ENCODE data around the gene GBGT1. TPM values are rescaled to one million over a fixed set of nuclear protein-coding genes. Genes with fewer than 3 reads are reported as not detected.

The GBGT1 gene
- total RNA-seq, 2 experiments from 2014 or later, result 2.5 to 3.9 TPM

DNA sequence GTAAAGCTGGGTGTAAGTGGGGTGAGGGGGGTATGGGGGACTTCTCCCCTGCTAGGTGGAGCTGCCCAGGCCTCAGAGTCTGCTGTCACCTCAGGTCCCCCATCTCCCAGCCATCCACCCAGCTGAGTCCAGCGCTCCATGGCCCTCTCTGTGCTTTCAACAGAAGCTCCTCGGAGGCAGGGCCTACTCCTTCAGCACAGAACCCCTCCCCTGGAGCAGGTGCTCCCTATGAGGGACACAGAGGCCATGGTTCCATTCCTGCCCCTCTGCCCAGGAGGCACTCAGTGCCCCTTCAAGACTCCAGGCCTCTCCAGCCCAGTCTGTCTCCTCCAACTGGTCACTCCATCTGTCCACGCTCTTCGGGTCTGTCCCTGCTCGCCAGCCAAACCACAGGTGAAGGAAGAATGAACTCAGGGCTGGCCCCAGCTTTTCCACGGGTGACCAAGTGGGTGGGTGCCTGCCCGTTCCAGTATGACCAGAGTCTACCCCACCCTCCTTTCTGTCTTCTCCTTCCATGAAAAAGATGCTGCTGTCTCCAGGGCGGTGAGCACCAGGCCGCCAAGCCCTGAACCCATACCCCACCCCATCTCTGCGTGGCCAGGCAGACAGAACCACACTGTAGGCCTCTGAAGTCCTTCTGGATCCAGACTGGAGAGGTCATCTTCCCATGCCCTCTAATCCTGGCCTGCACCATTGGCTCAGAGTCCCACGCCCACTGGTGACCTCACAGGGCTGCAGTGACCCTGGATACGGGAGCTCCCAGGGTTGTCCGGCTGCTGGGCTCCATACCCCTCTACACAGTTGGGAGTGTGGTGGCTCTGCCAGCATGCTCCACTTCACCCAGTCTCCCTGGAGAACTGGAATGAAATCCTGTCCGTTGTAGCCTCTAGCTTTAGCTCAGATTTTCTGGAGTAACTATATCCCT lies 11.9 kb downstream of the GBGT1 start:
- Mint-ChIP-seq H3K27ac (no peak overlapping the region), H3K36me3 (ENCODE audit: low read depth) (peaks cover 6% of the 10 kb centered on the region)

DNA sequence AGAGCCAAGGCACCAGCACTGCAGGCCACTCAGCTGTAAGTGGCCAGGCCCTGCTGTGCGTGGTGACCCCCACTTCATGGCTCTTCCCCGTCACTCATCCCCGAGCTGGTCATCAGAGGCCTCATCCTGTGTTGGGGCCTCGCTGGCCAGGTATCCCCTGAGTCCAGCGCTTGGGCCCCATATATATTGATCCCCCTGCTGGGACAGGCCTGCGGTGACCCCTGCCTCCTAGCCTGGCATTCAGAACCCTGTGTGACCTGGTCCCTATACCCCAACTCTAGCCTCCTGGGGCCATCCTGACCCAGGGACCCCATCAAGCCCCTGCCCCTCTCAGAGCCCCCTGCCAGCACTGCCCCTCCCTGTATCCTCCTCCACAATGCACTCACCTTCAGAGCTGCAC lies 12.7 kb downstream of the GBGT1 start:
- POLR2A ChIA-PET, result interaction anchor here (1.7 to 2.4 kb wide), 2 partner anchors 34 to 120 kb away, joined by 3 to 9 read pairs; partner anchors contain the start of gene GTF3C5
- Mint-ChIP-seq H3K9me3 (no peaks in the 10 kb centered on the region), H3K27me3 (no peaks in the 10 kb centered on the region), H3K36me3 (ENCODE audit: low read depth) (peaks cover 9% of the 10 kb centered on the region), H3K4me3 (peak overlapping the region; percentile 20), H3K27ac (no peak overlapping the region), H3K4me1 (peaks cover 22% of the 10 kb centered on the region)
- no peak for DNase-seq
- CTCF ChIA-PET, result interaction anchor here (8.9 kb wide), 1 partner anchor 18 kb away, joined by 190 read pairs; no protein-coding TSS in a partner anchor

More for the DNA sequence above, 11.9 kb downstream of the GBGT1 start:
- Mint-ChIP-seq H3K9me3 (no peaks in the 10 kb centered on the region), H3K4me3 (no peak overlapping the region), H3K4me1 (peaks cover 15% of the 10 kb centered on the region), H3K27me3 (no peaks in the 10 kb centered on the region)
- DNase-seq, result no peak
- ChIA-PET CTCF (no interaction called here), POLR2A (interaction anchor here (1.7 to 2.4 kb wide), 2 partner anchors 35 to 121 kb away, joined by 3 to 9 read pairs; partner anchors contain the start of gene GTF3C5)

DNA sequence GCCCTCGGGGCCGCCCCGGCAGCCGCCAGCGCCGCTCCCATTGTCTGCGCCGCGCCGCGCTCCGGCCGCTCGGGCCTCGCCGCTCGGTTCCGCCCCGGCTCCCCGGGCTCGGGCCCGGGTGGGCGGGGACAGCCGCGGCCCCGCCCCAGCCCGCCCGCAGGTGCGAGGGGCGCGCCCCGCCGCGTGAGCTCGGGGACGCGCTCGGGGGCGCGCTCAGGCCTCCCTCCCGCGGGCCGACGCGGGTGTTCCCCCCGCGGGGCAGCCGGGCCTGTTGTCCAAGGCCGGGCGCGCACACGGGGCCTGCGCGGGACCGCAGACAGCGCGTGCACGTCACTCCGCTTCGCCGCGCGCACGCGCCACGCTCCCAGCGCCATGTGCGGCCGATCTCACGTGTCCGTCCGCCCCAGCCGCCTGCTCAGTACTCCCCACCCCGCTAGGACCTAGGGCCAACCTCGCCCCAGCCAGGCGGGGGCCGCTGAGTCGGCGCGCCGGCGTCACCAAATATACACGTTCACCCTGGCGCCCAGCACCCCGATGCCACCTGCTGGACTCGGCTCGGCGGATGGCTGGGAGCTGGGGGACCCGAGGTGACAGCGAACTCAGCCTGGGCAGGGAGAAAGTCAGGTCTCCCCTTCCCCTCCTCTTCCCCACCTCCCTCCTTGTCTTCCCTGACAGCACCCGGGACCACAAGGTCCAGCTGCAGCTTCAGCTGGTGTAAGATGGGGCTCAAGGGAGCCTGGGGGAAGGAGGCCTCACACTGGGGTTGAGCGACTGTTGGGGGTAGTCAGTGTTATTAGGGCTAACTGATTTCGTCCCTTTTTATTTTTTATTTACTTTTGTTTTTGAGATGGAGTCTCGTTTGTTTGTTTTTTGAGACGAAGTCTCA lies 14.3 kb downstream of the GBGT1 start:
- peaks cover 39% of the 10 kb centered on the region for H3K4me1 Mint-ChIP-seq
- H3K4me3 Mint-ChIP-seq, result peak overlapping the region; percentile 69
- peak overlapping the region; percentile 58 for H3K27ac Mint-ChIP-seq
- ChIA-PET POLR2A (interaction anchor here (0.8 to 8.1 kb wide), 10 partner anchors 14 to 127 kb away, joined by 3 to 131 read pairs (median 4); partner anchors contain the start of genes GTF3C5 and RALGDS), CTCF (interaction anchor here (0.7 to 8.9 kb wide), 13 partner anchors 9 to 127 kb away, joined by 3 to 190 read pairs (median 3); partner anchors contain the start of gene GTF3C5)
- no peaks in the 10 kb centered on the region for H3K9me3 Mint-ChIP-seq
- DNase-seq, result peak; percentile 83
- H3K36me3 Mint-ChIP-seq (ENCODE audit: low read depth), result peaks cover 12% of the 10 kb centered on the region
- H3K27me3 Mint-ChIP-seq, result no peaks in the 10 kb centered on the region

DNA sequence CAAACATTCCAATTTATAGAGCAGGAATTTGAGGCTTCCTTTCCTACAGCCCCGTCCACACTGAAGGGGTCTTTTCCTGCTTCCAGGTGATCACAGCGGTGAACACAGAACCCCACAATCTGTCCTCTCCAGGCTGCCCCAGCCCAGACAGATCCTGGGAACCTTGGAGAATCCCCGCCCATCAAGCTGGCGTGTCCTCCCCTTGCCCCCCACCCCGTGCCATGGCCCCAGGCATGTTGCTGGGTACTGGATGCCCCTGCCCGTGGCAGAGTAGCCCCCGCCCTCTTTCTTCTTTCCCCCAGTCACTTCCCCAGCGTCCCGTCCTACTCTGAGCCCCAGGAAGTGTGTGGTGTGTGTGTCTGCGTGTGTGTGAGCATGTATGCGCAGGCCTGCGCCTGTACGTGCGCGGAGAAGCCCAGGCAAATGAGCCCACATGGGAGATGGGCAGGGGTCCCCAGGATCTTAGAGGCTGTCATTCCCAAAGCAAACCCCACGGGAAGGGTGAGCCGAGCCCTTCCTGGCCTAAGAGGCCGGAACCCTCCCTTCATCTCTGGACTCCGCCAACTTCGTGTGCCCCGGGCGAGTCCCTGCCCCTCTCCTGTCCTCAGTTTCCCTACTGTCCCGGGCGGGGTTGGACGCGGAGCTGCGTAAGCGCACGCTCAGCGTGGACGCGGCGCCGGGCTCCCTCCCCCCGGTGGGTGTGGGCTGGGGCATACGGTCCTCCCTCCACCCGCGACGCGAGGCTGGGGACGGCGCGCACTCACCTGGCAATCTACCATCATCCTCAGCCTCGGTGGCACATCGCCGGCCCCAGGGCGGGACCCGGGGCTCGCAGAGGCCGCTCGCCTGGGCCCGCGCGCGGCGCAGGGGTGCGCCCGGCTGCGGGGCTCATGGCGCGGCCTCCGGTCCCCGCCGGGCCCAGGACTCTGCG lies 15.2 kb downstream of the GBGT1 start:
- Mint-ChIP-seq H3K27ac (peak overlapping the region; percentile 89), H3K36me3 (ENCODE audit: low read depth) (peaks cover 12% of the 10 kb centered on the region), H3K9me3 (no peaks in the 10 kb centered on the region), H3K27me3 (no peaks in the 10 kb centered on the region), H3K4me3 (peak overlapping the region; percentile 88), H3K4me1 (peaks cover 46% of the 10 kb centered on the region)
- ChIA-PET POLR2A (interaction anchor here (0.8 to 8.1 kb wide), 11 partner anchors 13 to 126 kb away, joined by 3 to 131 read pairs (median 4); partner anchors contain the start of genes GTF3C5 and RALGDS), CTCF (interaction anchor here (0.6 to 8.9 kb wide), 19 partner anchors 10 to 224 kb away, joined by 3 to 190 read pairs (median 4); partner anchors contain the start of gene GTF3C5)
- DNase-seq, result peak; percentile 62

DNA sequence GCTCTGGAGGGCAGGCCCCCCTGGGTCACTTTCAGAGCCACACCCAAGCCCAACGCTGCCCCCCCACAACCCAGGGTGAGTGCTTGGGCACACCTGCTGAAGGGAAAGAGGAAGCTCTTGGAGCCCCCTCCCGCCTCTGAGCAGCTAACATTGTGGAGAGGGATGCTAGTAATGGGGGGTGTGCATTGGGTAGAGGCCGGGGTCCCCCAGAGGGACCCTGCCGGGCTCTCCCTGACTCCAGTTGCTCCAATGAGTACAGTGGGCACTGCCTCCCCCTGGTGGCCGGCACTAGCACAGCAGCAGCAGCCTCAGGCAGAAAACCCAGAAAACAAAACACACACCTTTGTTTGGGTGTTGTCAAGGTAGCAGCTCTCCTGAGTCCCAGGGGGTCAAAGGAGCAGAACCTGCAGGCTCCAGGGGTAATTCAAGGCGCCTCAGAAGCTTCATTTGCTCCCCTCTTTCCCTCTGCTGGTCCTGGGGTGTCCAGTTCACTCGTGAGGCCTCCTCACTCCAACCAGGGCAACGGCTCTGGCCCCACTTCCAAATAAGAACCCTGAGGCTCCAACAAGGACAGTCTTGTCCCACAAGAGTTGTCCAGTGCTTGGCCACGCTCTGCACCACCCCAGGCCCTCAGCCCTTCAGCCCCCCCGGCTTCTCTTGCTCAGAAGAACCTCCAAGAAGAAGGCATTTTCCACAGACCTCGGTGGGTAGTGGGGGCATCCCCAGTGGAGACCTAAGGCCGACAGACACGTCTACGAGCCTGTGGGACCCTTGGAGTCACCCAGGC lies 16.1 kb downstream of the GBGT1 start:
- Mint-ChIP-seq H3K27me3 (no peaks in the 10 kb centered on the region), H3K9me3 (no peaks in the 10 kb centered on the region), H3K27ac (peak overlapping the region; percentile 89), H3K4me3 (peak overlapping the region; percentile 88), H3K4me1 (peaks cover 54% of the 10 kb centered on the region), H3K36me3 (ENCODE audit: low read depth) (peaks cover 12% of the 10 kb centered on the region)
- peak; percentile 87 for DNase-seq
- POLR2A ChIA-PET, result interaction anchor here (0.9 to 8.1 kb wide), 8 partner anchors 12 to 120 kb away, joined by 3 to 131 read pairs (median 6); partner anchors contain the start of genes GTF3C5 and RALGDS
- CTCF ChIA-PET, result interaction anchor here (0.6 to 8.9 kb wide), 19 partner anchors 15 to 225 kb away, joined by 3 to 190 read pairs (median 5); partner anchors contain the start of gene GTF3C5

DNA sequence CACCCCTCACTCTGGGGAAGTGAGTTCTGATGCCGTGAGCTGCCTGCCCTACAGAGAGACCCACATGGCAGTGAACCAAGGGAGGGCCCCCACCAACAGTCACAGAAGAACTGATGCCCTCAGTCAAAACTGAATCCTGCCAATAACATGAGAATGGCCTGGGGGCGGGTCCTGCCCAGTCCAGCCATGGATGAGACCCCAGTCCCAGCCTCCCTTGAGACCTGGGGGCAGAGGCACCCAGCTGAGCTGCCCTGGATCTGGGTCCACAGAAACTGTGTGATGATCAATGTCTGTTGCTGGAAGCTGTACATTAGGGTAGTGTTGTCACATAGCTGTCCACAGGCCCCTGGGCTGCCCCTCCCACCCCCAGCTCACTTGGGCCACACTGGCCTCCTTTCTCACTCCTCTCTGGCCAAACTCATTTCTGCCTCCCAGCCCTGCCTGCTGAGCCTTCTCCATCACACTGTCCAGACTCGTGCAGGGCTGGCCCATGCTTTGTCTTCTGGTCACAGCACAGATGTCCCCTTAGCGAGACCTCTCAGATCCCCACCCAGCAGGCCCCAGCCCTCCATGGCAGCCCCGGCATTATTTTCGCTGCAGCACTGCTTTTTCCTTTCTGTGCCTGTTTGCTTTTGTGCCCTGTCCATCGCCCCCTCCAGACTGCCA lies 16.8 kb downstream of the GBGT1 start:
- CTCF ChIA-PET, result interaction anchor here (0.9 to 8.9 kb wide), 15 partner anchors 14 to 124 kb away, joined by 3 to 190 read pairs (median 5); partner anchors contain the start of gene GTF3C5
- H3K27me3 Mint-ChIP-seq, result no peaks in the 10 kb centered on the region
- H3K9me3 Mint-ChIP-seq, result no peaks in the 10 kb centered on the region
- no peak for DNase-seq
- peaks cover 12% of the 10 kb centered on the region for H3K36me3 Mint-ChIP-seq (ENCODE audit: low read depth)
- POLR2A ChIA-PET, result interaction anchor here (0.9 to 8.1 kb wide), 8 partner anchors 12 to 119 kb away, joined by 3 to 131 read pairs (median 6); partner anchors contain the start of genes GTF3C5 and RALGDS
- peak overlapping the region; percentile 89 for H3K27ac Mint-ChIP-seq
- H3K4me1 Mint-ChIP-seq, result peaks cover 62% of the 10 kb centered on the region
- H3K4me3 Mint-ChIP-seq, result peak overlapping the region; percentile 88

DNA sequence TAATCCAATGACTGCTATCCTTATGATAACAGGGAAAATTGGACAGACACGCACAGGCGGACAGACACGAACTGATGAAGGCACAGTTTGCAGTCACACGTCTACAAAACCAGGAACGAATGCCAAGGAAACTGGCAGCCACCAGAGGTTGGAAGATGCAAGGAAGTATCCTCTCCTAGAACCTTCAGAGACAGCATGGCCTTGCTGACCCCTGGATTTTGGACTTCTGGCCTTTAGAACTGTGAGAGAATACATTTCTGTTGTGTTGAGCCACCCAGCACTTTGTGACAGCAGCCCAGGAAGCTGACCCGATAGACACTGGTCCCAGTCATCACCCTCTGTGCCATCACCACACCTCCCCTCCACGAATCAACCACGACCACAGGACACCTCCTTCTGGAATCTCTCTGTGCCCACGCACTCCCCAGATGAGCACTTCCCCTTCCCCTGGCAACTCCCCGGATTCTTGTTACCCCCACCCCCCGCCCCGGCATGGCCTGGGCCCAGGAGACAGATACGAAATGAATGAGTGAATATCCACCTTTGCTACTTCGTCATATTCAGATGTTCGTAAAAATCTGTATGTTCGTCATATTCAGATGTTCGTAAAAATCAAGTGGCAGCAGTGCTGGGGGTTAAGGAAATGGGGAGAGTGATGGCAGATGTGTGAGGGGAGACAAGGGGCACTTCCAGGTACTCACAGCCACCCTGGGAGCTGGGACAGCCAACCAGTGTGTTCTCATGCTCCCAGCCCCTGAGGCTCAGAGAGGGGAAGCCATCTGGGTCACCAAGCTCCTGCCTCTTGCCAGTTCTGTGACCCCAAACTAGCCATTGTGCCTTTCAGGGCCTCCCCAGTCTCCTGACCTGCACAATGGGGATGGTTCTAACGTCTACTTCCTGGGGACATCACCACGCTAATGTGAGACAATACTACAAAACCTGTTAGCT lies 18.5 kb downstream of the GBGT1 start:
- H3K27ac Mint-ChIP-seq, result peak overlapping the region; percentile 90
- ChIA-PET CTCF (interaction anchor here (0.7 to 8.9 kb wide), 31 partner anchors 8 to 123 kb away, joined by 3 to 190 read pairs (median 8); partner anchors contain the start of genes GTF3C5 and RALGDS), POLR2A (interaction anchor here (1.0 to 8.1 kb wide), 11 partner anchors 12 to 226 kb away, joined by 3 to 131 read pairs (median 8); partner anchors contain the start of genes GTF3C5 and RALGDS)
- H3K9me3 Mint-ChIP-seq, result no peaks in the 10 kb centered on the region
- peaks cover 12% of the 10 kb centered on the region for H3K36me3 Mint-ChIP-seq (ENCODE audit: low read depth)
- H3K4me3 Mint-ChIP-seq, result peak overlapping the region; percentile 75
- no peaks in the 10 kb centered on the region for H3K27me3 Mint-ChIP-seq
- peaks cover 76% of the 10 kb centered on the region for H3K4me1 Mint-ChIP-seq
- no peak for DNase-seq

DNA sequence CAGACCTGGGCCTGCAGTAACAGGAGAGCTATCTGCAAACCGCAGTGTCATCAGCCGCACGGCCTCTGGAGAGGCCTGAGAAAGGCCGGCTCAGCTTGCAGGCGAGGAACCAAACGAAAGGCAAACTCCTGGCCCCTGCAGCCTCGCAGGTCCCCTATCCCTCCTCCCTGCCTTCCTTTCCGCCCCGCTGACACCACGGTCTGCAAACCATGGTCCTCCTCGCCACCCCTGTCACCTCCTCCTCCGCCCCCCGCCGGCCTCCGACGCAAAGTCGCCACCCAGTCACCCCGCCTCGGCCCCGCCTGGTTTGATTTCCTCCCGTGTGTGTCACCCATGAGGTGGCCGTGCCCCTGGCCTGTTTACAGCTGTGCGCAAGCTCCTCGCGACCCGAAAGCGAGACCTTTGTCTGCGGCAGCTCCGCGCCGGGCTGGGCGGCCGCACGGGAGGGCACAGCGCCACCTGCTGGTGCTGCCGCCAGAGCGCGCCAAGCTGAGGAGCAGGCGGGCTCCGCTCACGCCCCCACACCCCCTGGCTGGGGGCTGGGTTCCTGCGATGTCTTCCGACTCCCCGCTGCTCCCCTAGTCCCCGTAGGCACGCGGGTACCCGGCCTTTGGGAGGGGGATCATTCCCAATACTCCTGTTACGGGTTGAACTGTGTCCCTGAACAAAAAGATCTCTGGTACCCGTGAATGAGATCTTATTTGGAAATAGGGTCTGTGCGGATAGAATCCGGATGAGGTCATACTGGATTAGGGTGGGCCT lies 19.4 kb downstream of the GBGT1 start:
- H3K4me3 Mint-ChIP-seq, result peak overlapping the region; percentile 75
- peak overlapping the region; percentile 90 for H3K27ac Mint-ChIP-seq
- peaks cover 80% of the 10 kb centered on the region for H3K4me1 Mint-ChIP-seq

More for the DNA sequence above, 19.4 kb downstream of the GBGT1 start:
- Mint-ChIP-seq H3K36me3 (ENCODE audit: low read depth) (peaks cover 12% of the 10 kb centered on the region), H3K9me3 (no peaks in the 10 kb centered on the region), H3K27me3 (no peaks in the 10 kb centered on the region)
- ChIA-PET CTCF (interaction anchor here (0.6 to 8.9 kb wide), 37 partner anchors 9 to 791 kb away, joined by 3 to 190 read pairs (median 8); partner anchors contain the start of genes GTF3C5, RALGDS and SLC2A6), POLR2A (interaction anchor here (0.6 to 8.1 kb wide), 15 partner anchors 12 to 227 kb away, joined by 3 to 131 read pairs (median 5); partner anchors contain the start of genes GTF3C5 and RALGDS)
- peak; percentile 96 for DNase-seq
